IPS-NIHi11 (cell line): Measurements from ENCODE around the gene PXK.
"Not testable (repeated sequence)": the region's sequence is repeated elsewhere in the genome, so short reads cannot be mapped to it uniquely, and the experiment has no call there.

ENCODE experiments used
- DNase-seq: peaks from one replicate; pipeline ENCODE4 v3.0.0; 2012; ENCODE audit warnings: mixed read lengths, low spot score

Gene PXK

GRCh38 chr3:58323529-58324390 lies 8.9 kb upstream of the PXK start:
- no peak for DNase-seq

- DNase-seq, result no peak
Observed at GRCh38 chr3:58324391-58325390, 8.0 kb upstream of the PXK start.

GRCh38 chr3:58325525-58325992 lies 7.1 kb upstream of the PXK start:
- DNase-seq, result no peak

GRCh38 chr3:58326267-58326900 lies 6.3 kb upstream of the PXK start:
- DNase-seq, result no peak

- no peak for DNase-seq
Observed at GRCh38 chr3:58329150-58329921, 3.4 kb upstream of the PXK start.

GRCh38 chr3:58329922-58330413 lies 2.7 kb upstream of the PXK start:
- no peak for DNase-seq

GRCh38 chr3:58331593-58332152 lies 1.0 kb upstream of the PXK start:
- DNase-seq, result no peak

GRCh38 chr3:58333206-58334012 lies 717 bp downstream of the PXK start:
- peak; percentile 63 for DNase-seq

GRCh38 chr3:58334013-58334321 lies 1.3 kb downstream of the PXK start:
- DNase-seq, result no peak

- no peak for DNase-seq
Observed at GRCh38 chr3:58334506-58334884, 1.8 kb downstream of the PXK start.

GRCh38 chr3:58335652-58335947 lies 2.9 kb downstream of the PXK start:
- DNase-seq, result no peak

- DNase-seq, result no peak
Observed at GRCh38 chr3:58336135-58336882, 3.6 kb downstream of the PXK start.

GRCh38 chr3:58337190-58337589 lies 4.5 kb downstream of the PXK start:
- no peak for DNase-seq

GRCh38 chr3:58339146-58339545 lies 6.5 kb downstream of the PXK start:
- not testable (repeated sequence) for DNase-seq

- DNase-seq, result no peak
Observed at GRCh38 chr3:58340594-58341244, 8.0 kb downstream of the PXK start.

GRCh38 chr3:58341376-58341775 lies 8.7 kb downstream of the PXK start:
- DNase-seq, result no peak

GRCh38 chr3:58342676-58343075 lies 10.0 kb downstream of the PXK start:
- no peak for DNase-seq

- DNase-seq, result no peak
Observed at GRCh38 chr3:58345457-58345856, 12.8 kb downstream of the PXK start.

- no peak for DNase-seq
Observed at GRCh38 chr3:58346368-58346767, 13.7 kb downstream of the PXK start.
